Measurements from ENCODE around the gene GCC2. TPM values are rescaled to one million over a fixed set of nuclear protein-coding genes. Genes with fewer than 3 reads are reported as not detected.
A peak's percentile ranks its signal among the peaks of the same experiment; 100 is the strongest.
"Not testable (repeated sequence)": the region's sequence is repeated elsewhere in the genome, so short reads cannot be mapped to it uniquely, and the experiment has no call there.

GCC2 gene
- total RNA-seq, 1 donor from 2014 or later: 75.9 TPM

- H3K4me3 Mint-ChIP-seq; H3F3A ChIP-seq (ENCODE audit: low read depth); H3K9ac ChIP-seq; H3K27me3 ChIP-seq; H3K27me3 Mint-ChIP-seq (ENCODE audit: insufficient read depth, low read depth); H3K79me2 ChIP-seq (ENCODE audit: low read depth); H3K4me2 ChIP-seq; DNase-seq (ENCODE audit: low spot score); H4K20me1 ChIP-seq (ENCODE audit: low read depth); H3K4me3 ChIP-seq; H3K27ac Mint-ChIP-seq; H3K9me3 ChIP-seq (ENCODE audit: low read depth); H3K4me1 Mint-ChIP-seq; H3K36me3 Mint-ChIP-seq; H2AFZ ChIP-seq (replicated peaks); H3K36me3 ChIP-seq; H3K4me1 ChIP-seq; H3K27ac ChIP-seq: not testable (repeated sequence)
- H3K9me3 Mint-ChIP-seq: peaks cover 15% of the 10 kb centered on the region
Observed at GRCh38 chr2:108514478-108514877, 65.5 kb downstream of the GCC2 start.

- not testable (repeated sequence) for H3K4me1 ChIP-seq; H3K36me3 ChIP-seq; H3K27me3 Mint-ChIP-seq (ENCODE audit: insufficient read depth, low read depth); H3K79me2 ChIP-seq (ENCODE audit: low read depth); H2AFZ ChIP-seq (replicated peaks); DNase-seq (ENCODE audit: low spot score); H3K9ac ChIP-seq; H3K36me3 Mint-ChIP-seq; H4K20me1 ChIP-seq (ENCODE audit: low read depth); H3K27me3 ChIP-seq; H3K4me3 Mint-ChIP-seq; H3K27ac Mint-ChIP-seq; H3K27ac ChIP-seq; H3F3A ChIP-seq (ENCODE audit: low read depth); H3K4me3 ChIP-seq; H3K9me3 ChIP-seq (ENCODE audit: low read depth); H3K9me3 Mint-ChIP-seq; H3K4me2 ChIP-seq; H3K4me1 Mint-ChIP-seq
Observed at GRCh38 chr2:108524688-108525087, 75.7 kb downstream of the GCC2 start.

DNA sequence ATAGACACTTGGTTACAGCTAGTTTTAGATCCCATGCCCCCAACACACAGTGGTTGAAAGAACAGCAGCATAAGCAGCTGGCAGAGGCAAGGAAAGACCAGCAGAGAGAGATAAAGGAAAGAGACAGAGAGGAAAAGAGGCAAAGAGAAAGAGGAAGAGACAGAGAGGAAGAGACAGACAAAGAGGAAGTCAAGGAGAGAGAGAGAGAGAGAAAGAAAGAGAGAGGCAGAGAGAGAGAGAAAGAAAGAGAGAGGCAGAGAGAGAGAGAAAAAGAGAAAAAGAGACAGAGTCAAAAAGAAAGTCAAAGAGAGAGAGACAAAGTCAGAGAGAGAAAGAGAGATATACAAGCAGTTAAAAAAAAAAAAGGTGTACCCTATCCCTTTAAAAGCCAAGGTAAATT lies 76.3 kb downstream of the GCC2 start:
- not testable (repeated sequence) for H3K27ac Mint-ChIP-seq; H2AFZ ChIP-seq (replicated peaks); H3K9ac ChIP-seq; H3K4me1 ChIP-seq; H3K4me2 ChIP-seq; H3K4me3 Mint-ChIP-seq; H3K36me3 Mint-ChIP-seq; H3K9me3 ChIP-seq (ENCODE audit: low read depth); H3K4me1 Mint-ChIP-seq; DNase-seq (ENCODE audit: low spot score); H3K36me3 ChIP-seq; H3K27me3 ChIP-seq; H3K9me3 Mint-ChIP-seq; H3K79me2 ChIP-seq (ENCODE audit: low read depth); H3K27me3 Mint-ChIP-seq (ENCODE audit: insufficient read depth, low read depth); H3F3A ChIP-seq (ENCODE audit: low read depth); H4K20me1 ChIP-seq (ENCODE audit: low read depth); H3K27ac ChIP-seq; H3K4me3 ChIP-seq

GRCh38 chr2:108531674-108532055 lies 82.7 kb downstream of the GCC2 start:
- peaks cover 12% of the 10 kb centered on the region for H3K4me1 Mint-ChIP-seq
- peaks cover 17% of the 10 kb centered on the region for H4K20me1 ChIP-seq (ENCODE audit: low read depth)
- H3K4me3 Mint-ChIP-seq: no peak overlapping the region
- no peaks in the 10 kb centered on the region for H3K36me3 Mint-ChIP-seq
- H3K9ac ChIP-seq: no peak overlapping the region
- H3K36me3 ChIP-seq: no peaks in the 10 kb centered on the region
- no peaks in the 10 kb centered on the region for H3F3A ChIP-seq (ENCODE audit: low read depth)
- no peak overlapping the region for H3K4me2 ChIP-seq
- no peak overlapping the region for H3K27ac ChIP-seq
- DNase-seq (ENCODE audit: low spot score): no peak
- H3K4me3 ChIP-seq: no peak overlapping the region
- H3K27me3 ChIP-seq: peaks cover 15% of the 10 kb centered on the region
- H3K9me3 Mint-ChIP-seq: no peaks in the 10 kb centered on the region
- H2AFZ ChIP-seq (replicated peaks): no peak overlapping the region
- H3K79me2 ChIP-seq (ENCODE audit: low read depth): peaks cover 20% of the 10 kb centered on the region
- peaks cover 11% of the 10 kb centered on the region for H3K4me1 ChIP-seq
- H3K27me3 Mint-ChIP-seq (ENCODE audit: insufficient read depth, low read depth): peaks cover 4% of the 10 kb centered on the region
- H3K9me3 ChIP-seq (ENCODE audit: low read depth): no peaks in the 10 kb centered on the region
- H3K27ac Mint-ChIP-seq: no peak overlapping the region
- no peak for TF ChIP-seq EZH2phosphoT487 (IDR thresholded peaks at IDR 0.05)
- TF ChIP-seq EZH2 (IDR thresholded peaks at IDR 0.05): no peak
- no peak for TF ChIP-seq CTCF (IDR thresholded peaks at IDR 0.05)

GRCh38 chr2:108533832-108534583 lies 85.0 kb downstream of the GCC2 start, which contains the start of gene LIMS1:
Gene LIMS1 (plus strand): TSS chr2:108534470. CDS start chr2:108534563, 93 bp downstream.
- H3K79me2 ChIP-seq (ENCODE audit: low read depth): peaks cover 42% of the 10 kb centered on the region
- no peaks in the 10 kb centered on the region for H3K36me3 ChIP-seq
- no peaks in the 10 kb centered on the region for H3K36me3 Mint-ChIP-seq
- peaks cover 4% of the 10 kb centered on the region for H3K27me3 Mint-ChIP-seq (ENCODE audit: insufficient read depth, low read depth)
- peak; percentile 30 for TF ChIP-seq CTCF (IDR thresholded peaks at IDR 0.05)
- TF ChIP-seq EZH2phosphoT487 (IDR thresholded peaks at IDR 0.05): no peak
- no peaks in the 10 kb centered on the region for H3F3A ChIP-seq (ENCODE audit: low read depth)
- H3K9me3 Mint-ChIP-seq: no peaks in the 10 kb centered on the region
- peak within 1 kb of the TSS; percentile 68 for H3K4me3 ChIP-seq
- H3K9me3 ChIP-seq (ENCODE audit: low read depth): no peaks in the 10 kb centered on the region
- peak within 1 kb of the TSS; percentile 39 for H3K27ac ChIP-seq
- peaks cover 15% of the 10 kb centered on the region for H3K27me3 ChIP-seq
- H2AFZ ChIP-seq (replicated peaks): peak within 1 kb of the TSS; percentile 94
- peak within 1 kb of the TSS; percentile 85 for H3K4me2 ChIP-seq
- DNase-seq (ENCODE audit: low spot score): peak; percentile 95
- H3K4me1 ChIP-seq: peaks cover 25% of the 10 kb centered on the region
- peak within 1 kb of the TSS; percentile 98 for H3K27ac Mint-ChIP-seq
- H3K4me3 Mint-ChIP-seq: peak within 1 kb of the TSS; percentile 99
- peak within 1 kb of the TSS; percentile 73 for H3K9ac ChIP-seq
- peaks cover 34% of the 10 kb centered on the region for H4K20me1 ChIP-seq (ENCODE audit: low read depth)
- peaks cover 18% of the 10 kb centered on the region for H3K4me1 Mint-ChIP-seq
